H7 (cell line): ENCODE measurements around the gene NECTIN1. TPM values are rescaled to one million over a fixed set of nuclear protein-coding genes. Genes with fewer than 3 reads are reported as not detected.

ENCODE experiments used
- DNase-seq: peaks from one replicate; pipeline ENCODE4 v3.0.0; 2012
- H3K27me3 ChIP-seq: 2 replicates; pipeline ENCODE4 v1.6.0; 2011; ENCODE audit warnings: mild to moderate bottlenecking, low read length; ENCODE audit not compliant: control insufficient read depth, insufficient read depth
- H3K36me3 ChIP-seq: replicated peaks from 2 replicates; pipeline ENCODE4 v1.5.1; 2011; ENCODE audit warnings: low read length; ENCODE audit not compliant: control insufficient read depth, insufficient read depth
- H3K4me3 ChIP-seq: 2 replicates; pipeline ENCODE4 v1.5.1; 2011; ENCODE audit warnings: low read depth, mild to moderate bottlenecking, control low read depth, low read length, moderate library complexity; ENCODE audit not compliant: insufficient read depth
- total RNA-seq: library from RNA; depleted of rRNA; stranded (reverse); fragments of >200 nt; shearing (Covaris generic); gene quantifications from 2 replicates; pipeline ENCODE4 v1.2.3, GENCODE V29; 2014

NECTIN1 gene
- total RNA-seq, 1 experiment from 2014 or later, result 20.9 TPM

- no peak for DNase-seq
- H3K4me3 ChIP-seq, result no peak overlapping the region
- H3K27me3 ChIP-seq, result no peaks in the 10 kb centered on the region
- no peaks in the 10 kb centered on the region for H3K36me3 ChIP-seq
Measured at GRCh38 chr11:119705362-119705761, 23.6 kb downstream of the NECTIN1 start.

GRCh38 chr11:119704849-119705248 is 24.2 kb downstream of the NECTIN1 start:
- Histone ChIP-seq H3K27me3 (no peaks in the 10 kb centered on the region), H3K4me3 (no peak overlapping the region), H3K36me3 (no peaks in the 10 kb centered on the region)
- DNase-seq, result no peak

GRCh38 chr11:119701591-119702549 is 27.1 kb downstream of the NECTIN1 start:
- Histone ChIP-seq H3K27me3 (no peaks in the 10 kb centered on the region), H3K4me3 (no peak overlapping the region), H3K36me3 (no peaks in the 10 kb centered on the region)
- no peak for DNase-seq

DNA sequence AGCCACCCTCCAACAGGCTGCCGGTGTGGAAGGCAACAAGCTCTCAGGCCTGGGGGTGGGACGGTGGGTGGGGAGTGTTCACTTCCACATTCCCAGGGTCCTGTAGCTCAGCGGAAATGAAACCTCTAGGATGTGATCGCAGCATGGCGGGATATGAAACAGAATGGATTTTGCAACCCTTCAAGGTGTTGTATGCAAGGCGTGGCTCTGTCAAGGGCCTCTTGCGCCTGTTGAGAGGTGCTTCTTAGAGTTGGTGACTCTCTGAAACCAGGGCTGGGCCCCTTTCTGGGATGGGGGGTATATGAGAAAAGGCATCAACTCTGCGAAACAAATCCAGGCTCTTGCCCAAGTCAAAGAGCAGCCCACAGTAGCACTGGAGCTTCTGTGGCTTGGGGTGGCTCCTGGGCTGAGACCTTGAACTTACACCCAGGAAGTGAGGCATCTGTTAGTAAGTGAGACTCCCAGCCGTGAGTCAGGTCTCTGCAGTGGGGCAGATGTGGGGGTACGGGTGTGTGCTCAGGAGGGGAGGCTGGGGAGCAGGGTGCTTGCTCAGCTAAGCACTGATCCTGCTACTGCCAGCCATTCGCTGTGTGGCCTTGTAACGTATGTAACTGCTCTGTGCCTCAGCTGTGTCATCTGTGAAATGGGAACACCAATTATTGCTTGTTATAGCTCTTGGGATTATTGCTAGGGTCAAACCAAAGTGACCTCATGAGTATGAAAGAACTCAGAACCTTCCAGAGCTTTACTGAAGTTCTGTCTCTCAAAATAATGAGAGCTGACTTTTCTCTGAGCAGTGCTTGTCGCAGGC is 28.3 kb downstream of the NECTIN1 start:
- Histone ChIP-seq H3K36me3 (no peaks in the 10 kb centered on the region), H3K27me3 (no peaks in the 10 kb centered on the region), H3K4me3 (no peak overlapping the region)
- DNase-seq, result no peak

DNA sequence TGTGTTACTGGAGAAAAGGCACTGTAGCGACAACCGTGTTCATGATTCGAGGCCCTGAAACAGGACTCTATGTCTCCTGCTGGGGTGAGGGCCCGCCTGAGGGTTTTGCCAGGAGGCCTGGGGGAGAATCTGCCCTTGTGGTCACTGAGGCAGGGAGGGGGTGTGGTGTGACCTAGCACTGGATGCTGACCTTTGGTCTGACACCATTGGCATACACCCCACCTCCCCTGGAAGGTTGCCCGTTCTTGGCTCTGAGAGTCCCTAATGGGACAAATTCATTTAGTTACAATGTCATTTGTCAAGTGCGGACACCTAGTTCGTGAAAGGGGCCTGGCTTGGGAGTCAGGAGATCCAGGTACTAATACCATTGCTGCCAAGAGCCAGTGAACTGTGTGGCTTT is 29.0 kb downstream of the NECTIN1 start:
- no peak for DNase-seq
- Histone ChIP-seq H3K36me3 (no peaks in the 10 kb centered on the region), H3K27me3 (no peaks in the 10 kb centered on the region), H3K4me3 (no peak overlapping the region)

- no peak for DNase-seq
- H3K36me3 ChIP-seq, result no peaks in the 10 kb centered on the region
- no peak overlapping the region for H3K4me3 ChIP-seq
- no peaks in the 10 kb centered on the region for H3K27me3 ChIP-seq
Measured at GRCh38 chr11:119699227-119699626, 29.8 kb downstream of the NECTIN1 start.

GRCh38 chr11:119697882-119698281 is 31.1 kb downstream of the NECTIN1 start:
- no peaks in the 10 kb centered on the region for H3K36me3 ChIP-seq
- no peaks in the 10 kb centered on the region for H3K27me3 ChIP-seq
- DNase-seq, result no peak
- H3K4me3 ChIP-seq, result no peak overlapping the region

DNA sequence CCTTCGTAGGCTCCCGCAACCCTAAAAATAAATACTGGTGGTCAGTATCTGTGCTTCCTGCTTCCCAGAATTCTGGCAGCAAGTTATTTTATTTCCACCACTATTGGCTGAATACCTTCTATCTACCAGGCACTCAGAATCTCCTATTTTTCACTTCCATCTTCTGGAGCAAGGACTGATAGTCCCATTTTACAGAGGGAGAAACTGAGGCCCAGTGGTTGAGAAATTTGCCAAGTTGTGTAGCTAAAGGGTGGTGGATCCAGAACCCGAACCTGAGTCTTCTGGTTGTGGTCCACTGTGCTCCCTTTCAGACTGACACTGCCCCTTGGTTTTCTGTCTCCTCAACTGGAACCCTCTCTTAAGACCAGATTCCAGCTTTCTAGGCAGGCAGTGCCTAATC is 31.6 kb downstream of the NECTIN1 start:
- no peak for DNase-seq
- no peaks in the 10 kb centered on the region for H3K36me3 ChIP-seq
- no peak overlapping the region for H3K4me3 ChIP-seq
- H3K27me3 ChIP-seq, result no peaks in the 10 kb centered on the region

DNA sequence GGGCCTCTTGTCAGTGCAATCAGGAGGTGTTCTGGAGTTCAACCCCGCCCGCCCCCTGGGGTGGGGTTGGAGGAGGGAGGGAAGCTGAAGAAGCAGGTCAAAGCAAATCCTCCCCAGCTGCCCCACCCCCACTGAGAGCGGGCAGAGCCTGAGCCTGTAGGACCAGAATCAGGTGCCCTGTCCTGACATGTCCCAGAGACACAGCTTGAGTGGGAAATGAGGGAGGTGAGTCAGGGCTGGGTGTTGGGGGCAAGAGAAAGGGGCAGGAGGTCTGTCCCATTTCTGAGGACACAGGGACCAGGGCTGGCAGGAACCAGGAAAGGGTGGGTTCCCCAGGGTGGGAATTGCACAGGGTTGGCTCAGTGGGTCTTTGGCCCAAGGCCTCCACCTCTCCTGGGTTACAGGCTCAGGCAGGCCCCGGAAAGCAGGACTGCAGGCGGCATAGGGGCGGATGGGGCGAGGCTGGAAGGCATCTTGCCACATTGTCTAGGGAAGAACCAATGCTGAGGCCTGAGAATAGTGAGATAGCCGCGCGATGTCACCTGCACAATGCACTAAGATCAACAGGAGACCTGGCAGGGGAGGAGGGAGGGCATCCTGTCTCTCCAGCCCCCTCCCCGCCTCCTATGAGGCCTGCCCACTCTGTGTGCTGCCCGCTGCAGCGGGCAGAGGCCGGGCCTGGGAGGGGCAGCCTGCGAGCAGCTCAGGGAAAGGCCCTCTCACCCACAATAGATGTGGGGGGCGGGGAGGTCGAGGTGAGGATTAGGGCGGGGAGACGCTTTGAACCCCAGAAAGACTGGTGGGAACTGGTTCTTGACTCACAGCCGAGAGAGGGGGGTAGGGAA is 32.4 kb downstream of the NECTIN1 start:
- Histone ChIP-seq H3K27me3 (no peaks in the 10 kb centered on the region), H3K4me3 (no peak overlapping the region), H3K36me3 (no peaks in the 10 kb centered on the region)
- DNase-seq, result peak; percentile 87

DNA sequence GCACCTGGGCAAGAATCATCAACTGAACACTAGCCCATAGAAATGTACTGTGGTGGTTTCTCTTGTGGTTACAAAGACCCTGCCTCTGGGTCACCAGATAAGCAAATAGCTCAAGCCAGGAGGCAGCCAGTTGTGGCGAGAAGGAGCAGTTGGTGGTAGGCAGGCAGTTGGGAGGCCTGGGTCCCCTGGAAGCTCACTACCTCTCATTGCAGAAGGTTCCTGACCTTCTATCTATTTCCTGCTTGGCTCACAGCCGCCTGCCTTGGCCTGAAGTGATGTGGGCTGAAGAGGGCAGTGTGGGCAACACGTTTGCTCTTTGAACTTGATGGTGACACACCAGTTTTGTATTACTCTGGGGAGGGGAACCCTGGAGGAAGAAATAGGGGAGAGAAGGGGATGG is 34.7 kb downstream of the NECTIN1 start:
- DNase-seq, result no peak
- Histone ChIP-seq H3K27me3 (no peaks in the 10 kb centered on the region), H3K4me3 (no peak overlapping the region), H3K36me3 (no peaks in the 10 kb centered on the region)

DNA sequence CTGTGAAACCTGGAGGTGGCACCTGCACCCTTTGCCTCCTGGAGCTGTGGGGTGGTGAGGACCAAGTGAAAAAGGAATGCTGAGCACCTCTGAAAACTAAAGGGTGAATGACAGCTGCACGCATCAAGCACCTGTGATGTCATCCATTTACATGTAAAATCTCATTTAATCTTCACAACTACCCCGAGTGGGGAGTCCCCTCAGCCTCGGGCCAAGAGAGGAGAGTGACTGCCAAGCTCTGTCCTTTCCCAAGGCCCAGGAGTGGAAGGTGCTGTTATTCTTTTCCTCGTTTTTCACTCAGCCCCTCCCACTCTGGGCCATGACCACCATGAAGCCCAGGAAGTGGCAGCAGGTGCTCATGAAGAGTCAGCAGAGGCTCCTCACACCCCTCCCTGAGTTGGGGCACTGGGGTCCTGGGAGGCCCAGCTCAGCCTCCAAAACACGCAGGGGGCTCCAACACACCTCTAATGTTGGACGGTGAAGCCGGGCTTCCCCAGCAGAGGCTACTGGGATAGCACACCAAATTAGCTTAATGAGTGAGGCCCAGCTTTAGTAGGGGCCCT is 35.7 kb downstream of the NECTIN1 start:
- no peak overlapping the region for H3K4me3 ChIP-seq
- DNase-seq, result no peak
- no peaks in the 10 kb centered on the region for H3K36me3 ChIP-seq
- H3K27me3 ChIP-seq, result no peaks in the 10 kb centered on the region

DNA sequence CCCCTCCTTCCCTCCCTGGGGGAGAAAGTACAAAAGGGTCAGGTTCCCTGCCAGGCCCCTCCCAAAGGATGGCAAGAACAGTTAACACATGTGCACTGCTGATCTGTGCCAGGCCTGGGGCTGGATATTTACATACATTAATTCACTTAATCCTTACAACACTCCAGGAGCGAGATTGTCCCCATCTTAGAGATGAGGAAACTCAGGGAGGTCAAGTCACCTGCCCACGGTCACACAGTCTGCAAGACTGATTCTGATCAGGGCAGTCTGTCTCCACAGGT is 36.5 kb downstream of the NECTIN1 start:
- no peak for DNase-seq
- no peaks in the 10 kb centered on the region for H3K36me3 ChIP-seq
- no peaks in the 10 kb centered on the region for H3K27me3 ChIP-seq
- H3K4me3 ChIP-seq, result no peak overlapping the region

- Histone ChIP-seq H3K27me3 (no peaks in the 10 kb centered on the region), H3K4me3 (no peak overlapping the region)
Measured at GRCh38 chr11:119691701-119692539, 37.1 kb downstream of the NECTIN1 start.

More at GRCh38 chr11:119691701-119692539, 37.1 kb downstream of the NECTIN1 start:
- DNase-seq, result no peak
- H3K36me3 ChIP-seq, result no peaks in the 10 kb centered on the region
